IPS-18a (cell line): Measurements from ENCODE around the gene PLEKHJ1.
"Not testable (repeated sequence)": the region's sequence is repeated elsewhere in the genome, so short reads cannot be mapped to it uniquely, and the experiment has no call there.

Experiments
- H3K27ac ChIP-seq: one replicate; pipeline ENCODE4 v1.5.1; 2013; ENCODE audit warnings: low read length
- H3K27me3 ChIP-seq: one replicate; pipeline ENCODE4 v1.6.1; 2013; ENCODE audit warnings: mild to moderate bottlenecking, low read length; ENCODE audit not compliant: control insufficient read depth, insufficient read depth
- H3K36me3 ChIP-seq: one replicate; pipeline ENCODE4 v1.6.1; 2013; ENCODE audit warnings: low read depth, low read length; ENCODE audit not compliant: control insufficient read depth
- H3K4me1 ChIP-seq: one replicate; pipeline ENCODE4 v1.6.1; 2013; ENCODE audit warnings: low read depth, low read length; ENCODE audit not compliant: control insufficient read depth
- H3K4me3 ChIP-seq: one replicate; pipeline ENCODE4 v1.5.1; 2013; ENCODE audit warnings: low read length
- H3K9ac ChIP-seq: one replicate; pipeline ENCODE4 v1.6.1; 2013; ENCODE audit warnings: mild to moderate bottlenecking, low read length, moderate library complexity
- H3K9me3 ChIP-seq: one replicate; pipeline ENCODE4 v1.6.1; 2013; ENCODE audit warnings: low read depth, low read length; ENCODE audit not compliant: control insufficient read depth

Gene PLEKHJ1

DNA sequence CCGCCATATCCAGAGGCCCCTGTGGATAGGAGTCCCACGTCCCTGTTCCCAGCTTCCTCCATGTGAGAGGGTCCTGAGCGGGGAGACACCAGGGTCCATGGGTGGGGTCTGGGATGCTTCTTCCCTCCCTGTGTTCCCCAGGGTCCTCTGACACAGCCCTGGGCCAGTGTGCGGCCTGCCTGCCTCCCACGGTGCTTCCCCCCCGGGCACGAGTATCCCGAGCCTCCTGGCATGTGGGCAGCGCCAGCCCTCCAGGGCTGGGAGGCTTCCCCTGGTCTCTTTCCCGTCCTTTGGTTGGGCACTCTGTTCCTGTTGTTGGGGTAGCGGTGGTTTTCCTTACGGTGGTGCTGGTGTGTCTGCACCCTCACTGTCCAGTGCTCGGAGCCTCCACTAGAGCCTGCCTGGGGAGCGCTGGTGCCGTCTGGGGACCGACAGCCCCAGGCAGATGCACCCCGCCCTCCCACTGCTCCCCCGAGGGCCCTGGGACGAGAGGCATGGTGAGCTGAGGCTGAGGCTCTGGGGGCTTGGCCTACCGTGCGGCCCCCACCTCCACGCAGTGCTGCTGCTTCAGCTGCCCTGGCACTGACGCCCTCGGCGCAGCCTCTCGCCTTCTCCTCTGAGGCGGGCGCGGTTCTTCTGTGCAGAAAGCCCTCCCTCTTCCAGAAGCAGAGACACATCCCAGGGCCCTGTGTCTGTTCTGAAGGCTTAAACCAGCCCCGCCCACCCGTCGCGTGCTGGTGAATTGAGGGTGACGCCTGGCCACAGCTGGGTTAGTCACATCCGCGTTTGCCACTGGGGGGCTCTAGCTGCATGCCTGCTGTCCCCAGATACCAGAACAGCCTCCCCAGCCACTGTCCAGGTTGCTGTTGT, 27.9 kb downstream of the PLEKHJ1 start:
- Histone ChIP-seq H3K4me1 (no peaks in the 10 kb centered on the region), H3K27ac (no peak overlapping the region), H3K9ac (no peak overlapping the region), H3K9me3 (no peaks in the 10 kb centered on the region), H3K4me3 (no peak overlapping the region), H3K36me3 (peaks cover 15% of the 10 kb centered on the region), H3K27me3 (no peaks in the 10 kb centered on the region)

DNA sequence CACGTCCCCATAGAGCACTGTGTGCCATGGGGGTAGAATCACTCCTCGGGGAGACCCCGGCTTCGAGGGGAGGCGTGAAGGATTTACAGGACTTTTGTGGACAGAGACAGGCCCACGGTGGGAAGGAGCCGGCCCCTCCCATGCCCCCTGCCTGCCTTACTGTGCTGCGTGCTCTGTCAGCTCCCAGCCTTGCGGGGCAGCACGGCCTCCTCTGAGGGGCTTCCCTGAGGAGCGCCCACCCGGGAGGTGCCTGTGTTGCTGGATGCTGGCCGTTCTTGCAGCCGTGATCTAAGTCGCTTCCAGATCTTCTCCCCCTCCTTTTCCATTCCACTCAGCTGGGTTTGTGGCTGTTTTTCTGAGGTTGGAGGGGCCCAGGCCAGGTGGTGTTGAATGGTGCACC, 29.1 kb downstream of the PLEKHJ1 start:
- Histone ChIP-seq H3K27me3 (no peaks in the 10 kb centered on the region), H3K36me3 (peaks cover 14% of the 10 kb centered on the region), H3K4me1 (no peaks in the 10 kb centered on the region), H3K9ac (no peak overlapping the region), H3K27ac (no peak overlapping the region), H3K9me3 (no peaks in the 10 kb centered on the region), H3K4me3 (no peak overlapping the region)

DNA sequence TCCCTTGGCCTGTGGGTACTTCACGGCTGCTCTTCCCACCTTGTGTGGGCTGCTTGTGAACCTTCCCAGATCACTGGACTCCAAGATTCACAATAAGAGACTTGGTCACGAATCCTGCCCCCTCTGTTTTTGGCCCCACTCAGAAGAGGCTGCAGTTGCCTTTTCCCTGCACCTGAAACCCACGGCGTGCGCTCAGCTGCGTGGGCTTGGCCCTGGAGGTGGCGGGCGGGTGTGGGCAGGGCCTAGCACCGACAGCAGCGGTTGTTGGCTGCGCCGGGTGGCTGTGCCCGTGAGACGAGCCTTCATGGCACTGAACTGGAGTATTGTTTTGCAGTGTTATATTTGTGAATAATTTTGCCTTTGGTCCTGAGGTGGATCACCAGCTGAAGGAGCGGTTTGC, 33.8 kb downstream of the PLEKHJ1 start:
- no peaks in the 10 kb centered on the region for H3K4me1 ChIP-seq
- no peak overlapping the region for H3K27ac ChIP-seq
- no peaks in the 10 kb centered on the region for H3K9me3 ChIP-seq
- no peak overlapping the region for H3K4me3 ChIP-seq
- H3K9ac ChIP-seq, result no peak overlapping the region
- H3K36me3 ChIP-seq, result no peaks in the 10 kb centered on the region
- H3K27me3 ChIP-seq, result no peaks in the 10 kb centered on the region

DNA sequence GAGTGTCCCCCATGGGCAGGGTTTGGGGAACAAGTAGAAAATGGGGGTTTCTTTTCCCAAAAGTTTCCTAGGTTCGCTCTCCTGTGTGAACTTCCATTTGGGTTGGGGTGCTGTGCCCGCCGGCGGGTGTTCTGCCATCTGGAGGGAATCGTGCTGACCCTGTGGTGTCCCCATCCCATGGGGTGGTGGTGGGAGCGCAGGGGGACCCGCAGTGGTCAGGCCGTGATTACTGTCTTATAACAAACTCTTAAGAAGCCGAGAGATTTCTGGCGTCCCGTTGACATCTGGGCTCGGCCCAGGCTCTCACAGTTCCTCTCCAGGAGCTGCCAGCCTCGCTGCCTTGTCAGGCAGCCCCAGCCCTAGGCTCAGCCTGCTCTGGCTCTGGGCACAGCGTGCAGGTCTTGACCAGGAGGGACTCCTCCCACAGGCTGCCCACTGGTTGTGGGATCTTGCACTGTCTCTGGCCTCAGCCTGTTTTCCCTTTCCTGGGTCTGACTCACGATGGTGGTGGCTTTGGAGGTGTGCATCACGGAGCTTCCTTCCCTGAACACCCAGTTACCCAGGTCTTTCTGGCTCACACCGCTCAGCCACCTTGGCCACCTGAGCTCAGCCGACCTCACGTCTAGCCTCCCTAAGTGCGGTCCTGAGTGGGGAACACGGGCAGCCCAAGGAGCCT, 34.5 kb downstream of the PLEKHJ1 start:
- Histone ChIP-seq H3K4me3 (no peak overlapping the region), H3K4me1 (no peaks in the 10 kb centered on the region), H3K9me3 (no peaks in the 10 kb centered on the region), H3K36me3 (no peaks in the 10 kb centered on the region), H3K9ac (no peak overlapping the region), H3K27ac (no peak overlapping the region), H3K27me3 (no peaks in the 10 kb centered on the region)

DNA sequence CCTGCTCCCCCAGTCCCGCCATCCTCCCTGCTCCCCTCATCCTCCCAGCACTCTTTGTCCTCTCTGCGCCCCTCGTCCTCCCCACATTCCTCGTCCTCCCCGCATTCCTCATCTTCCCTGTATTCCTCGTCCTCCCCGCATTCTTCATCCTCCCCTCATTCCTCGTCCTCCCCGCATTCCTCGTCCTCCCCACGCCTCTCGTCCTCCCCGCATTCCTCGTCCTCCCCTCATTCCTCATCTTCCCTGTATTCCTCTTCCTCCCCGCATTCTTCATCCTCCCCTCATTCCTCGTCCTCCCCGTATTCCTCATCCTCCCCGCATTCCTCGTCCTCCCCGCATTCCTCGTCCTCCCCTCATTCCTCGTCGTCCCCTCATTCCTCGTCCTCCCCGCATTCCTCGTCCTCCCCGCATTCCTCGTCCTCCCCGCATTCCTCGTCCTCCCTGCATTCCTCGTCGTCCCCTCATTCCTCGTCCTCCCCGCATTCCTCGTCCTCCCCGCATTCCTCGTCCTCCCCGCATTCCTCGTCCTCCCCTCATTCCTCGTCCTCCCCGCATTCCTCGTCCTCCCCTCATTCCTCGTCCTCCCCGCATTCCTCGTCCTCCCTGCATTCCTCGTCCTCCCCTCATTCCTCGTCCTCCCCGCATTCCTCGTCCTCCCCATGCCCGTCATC, 35.4 kb downstream of the PLEKHJ1 start:
- H3K4me1 ChIP-seq, H3K4me3 ChIP-seq, H3K27ac ChIP-seq, H3K9ac ChIP-seq, H3K27me3 ChIP-seq, H3K36me3 ChIP-seq, H3K9me3 ChIP-seq: not testable (repeated sequence)

DNA sequence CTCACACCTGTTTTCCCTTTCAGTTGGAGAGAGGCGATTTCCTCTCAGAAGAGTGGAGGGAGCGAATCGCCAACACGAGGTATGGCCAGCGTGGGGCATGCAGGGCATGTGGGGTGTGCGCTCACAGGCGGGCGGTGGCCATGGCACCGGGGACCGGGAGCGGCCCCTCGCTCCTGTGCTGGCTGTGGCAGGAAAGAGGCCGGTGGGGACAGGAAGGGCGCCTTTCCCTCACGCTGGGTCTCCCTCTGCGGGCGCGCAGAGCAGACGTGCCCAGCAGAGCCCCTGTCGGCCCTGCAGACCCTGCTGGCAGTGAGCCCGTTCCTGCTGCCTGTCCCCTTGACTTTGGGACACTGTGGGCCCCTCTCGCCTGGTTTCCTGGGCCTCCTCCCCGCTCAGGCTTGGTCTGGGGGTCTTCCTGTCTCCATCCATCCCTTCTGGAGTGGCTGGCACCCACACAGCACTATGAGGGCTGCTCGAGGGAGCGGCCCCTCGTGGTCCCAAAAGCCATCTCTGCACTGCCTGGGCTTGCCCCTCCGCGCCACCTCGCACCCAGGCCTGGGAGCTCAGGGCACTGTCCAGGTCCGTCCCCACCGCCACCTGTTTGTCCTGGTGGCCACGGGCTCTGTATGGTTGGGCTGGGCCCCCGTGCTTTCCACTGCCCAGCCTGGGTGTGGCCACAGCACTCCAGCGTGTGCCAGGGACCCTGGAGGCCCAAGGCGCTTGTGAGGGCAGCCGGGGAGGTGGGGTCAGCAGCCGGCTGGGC, 36.1 kb downstream of the PLEKHJ1 start:
- no peaks in the 10 kb centered on the region for H3K27me3 ChIP-seq
- no peak overlapping the region for H3K4me3 ChIP-seq
- no peak overlapping the region for H3K9ac ChIP-seq
- H3K27ac ChIP-seq, result no peak overlapping the region
- no peaks in the 10 kb centered on the region for H3K36me3 ChIP-seq
- H3K4me1 ChIP-seq, result no peaks in the 10 kb centered on the region
- H3K9me3 ChIP-seq, result no peaks in the 10 kb centered on the region

DNA sequence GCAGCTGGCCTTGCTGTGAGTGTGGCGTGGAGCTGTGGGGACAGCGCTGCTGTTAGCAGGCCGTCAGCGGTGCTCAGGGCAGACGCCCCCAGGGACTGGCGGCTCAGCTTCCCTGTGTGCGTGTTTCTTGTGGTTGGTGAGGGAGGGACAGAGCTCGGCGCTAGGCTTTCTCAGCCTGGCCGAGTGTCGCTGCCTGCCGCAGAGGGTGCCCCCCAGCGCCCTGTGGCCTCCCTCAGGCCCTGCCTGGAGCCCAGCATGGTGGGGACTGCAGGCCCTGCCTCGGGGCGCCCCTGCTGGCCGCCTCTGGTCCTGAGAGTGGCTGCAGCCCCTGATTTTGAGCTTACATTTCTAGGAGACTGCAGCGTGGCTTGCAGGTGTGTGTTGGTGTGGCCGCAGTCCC, 36.9 kb downstream of the PLEKHJ1 start:
- no peaks in the 10 kb centered on the region for H3K27me3 ChIP-seq
- peaks cover 5% of the 10 kb centered on the region for H3K36me3 ChIP-seq
- no peak overlapping the region for H3K9ac ChIP-seq
- H3K4me1 ChIP-seq, result no peaks in the 10 kb centered on the region
- no peaks in the 10 kb centered on the region for H3K9me3 ChIP-seq
- H3K27ac ChIP-seq, result no peak overlapping the region
- no peak overlapping the region for H3K4me3 ChIP-seq

DNA sequence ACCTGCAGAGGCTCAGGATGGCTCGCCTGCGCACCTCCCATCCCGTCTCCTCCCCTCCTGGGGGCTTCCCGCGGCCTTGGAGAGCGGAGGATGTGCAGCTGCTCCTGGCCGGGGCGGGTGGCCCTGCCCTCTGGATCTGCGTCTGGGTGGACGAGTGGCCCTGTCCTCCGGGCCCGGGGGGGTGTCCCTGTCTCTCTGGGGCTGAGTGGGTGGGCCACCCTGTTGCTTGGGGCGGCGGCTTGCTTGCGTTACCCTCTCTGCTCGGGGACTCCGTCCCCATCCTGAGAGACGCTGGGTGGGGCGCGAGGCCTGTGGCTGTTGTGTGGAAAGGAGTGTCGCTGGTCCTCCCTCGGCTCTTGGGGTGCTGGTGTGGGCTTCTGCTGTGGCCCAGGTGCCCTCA, 37.8 kb downstream of the PLEKHJ1 start:
- H3K4me1 ChIP-seq, result no peaks in the 10 kb centered on the region
- H3K9ac ChIP-seq, result no peak overlapping the region
- H3K27me3 ChIP-seq, result no peaks in the 10 kb centered on the region
- peaks cover 11% of the 10 kb centered on the region for H3K36me3 ChIP-seq
- no peak overlapping the region for H3K4me3 ChIP-seq
- no peak overlapping the region for H3K27ac ChIP-seq
- no peaks in the 10 kb centered on the region for H3K9me3 ChIP-seq

DNA sequence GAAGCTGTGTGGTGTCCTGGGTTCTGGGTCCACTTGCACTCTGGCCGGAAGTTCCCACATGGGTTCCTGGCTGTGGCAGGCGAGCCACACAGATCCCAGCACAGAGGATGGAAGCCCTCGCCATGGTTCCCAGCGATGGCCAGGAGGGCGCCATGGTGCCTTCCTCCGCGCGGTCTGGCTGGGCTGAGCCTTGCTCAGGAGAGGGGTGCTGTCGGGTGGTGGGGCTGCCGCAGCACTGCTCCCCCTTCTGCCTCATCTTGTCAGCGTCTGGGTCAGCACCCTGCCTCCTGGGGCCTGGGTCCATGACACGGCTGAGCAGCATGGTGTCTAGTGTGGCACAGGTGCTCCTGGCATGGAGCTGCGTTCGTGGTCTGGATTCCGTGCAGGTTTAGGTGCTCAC, 38.9 kb downstream of the PLEKHJ1 start:
- H3K9me3 ChIP-seq, result no peaks in the 10 kb centered on the region
- H3K27ac ChIP-seq, result no peak overlapping the region
- H3K27me3 ChIP-seq, result no peaks in the 10 kb centered on the region
- H3K4me1 ChIP-seq, result no peaks in the 10 kb centered on the region
- no peak overlapping the region for H3K9ac ChIP-seq
- peaks cover 19% of the 10 kb centered on the region for H3K36me3 ChIP-seq
- no peak overlapping the region for H3K4me3 ChIP-seq

DNA sequence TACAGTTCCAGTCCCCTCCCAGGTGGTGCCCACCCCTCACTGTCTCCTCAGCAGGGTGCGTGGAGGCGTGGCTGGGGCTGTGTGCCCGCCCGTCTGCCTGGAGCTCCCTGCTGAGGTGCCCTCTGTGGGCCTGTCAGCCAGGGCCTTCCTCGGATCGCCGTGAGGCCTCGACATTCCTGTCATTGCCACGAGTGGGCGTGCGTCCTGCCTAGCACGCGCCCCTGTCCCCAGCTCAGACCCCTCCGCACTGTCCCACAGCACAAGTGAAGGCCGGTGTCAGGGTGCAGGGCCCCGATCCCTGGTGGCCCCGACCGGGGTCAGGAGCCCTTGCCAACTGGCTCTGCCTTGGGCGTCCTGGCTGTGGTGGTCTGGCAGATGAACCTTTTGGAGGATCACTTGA, 40.2 kb downstream of the PLEKHJ1 start:
- Histone ChIP-seq H3K36me3 (peaks cover 30% of the 10 kb centered on the region), H3K4me3 (no peak overlapping the region), H3K27me3 (no peaks in the 10 kb centered on the region), H3K9ac (no peak overlapping the region), H3K27ac (no peak overlapping the region), H3K9me3 (no peaks in the 10 kb centered on the region), H3K4me1 (no peaks in the 10 kb centered on the region)

DNA sequence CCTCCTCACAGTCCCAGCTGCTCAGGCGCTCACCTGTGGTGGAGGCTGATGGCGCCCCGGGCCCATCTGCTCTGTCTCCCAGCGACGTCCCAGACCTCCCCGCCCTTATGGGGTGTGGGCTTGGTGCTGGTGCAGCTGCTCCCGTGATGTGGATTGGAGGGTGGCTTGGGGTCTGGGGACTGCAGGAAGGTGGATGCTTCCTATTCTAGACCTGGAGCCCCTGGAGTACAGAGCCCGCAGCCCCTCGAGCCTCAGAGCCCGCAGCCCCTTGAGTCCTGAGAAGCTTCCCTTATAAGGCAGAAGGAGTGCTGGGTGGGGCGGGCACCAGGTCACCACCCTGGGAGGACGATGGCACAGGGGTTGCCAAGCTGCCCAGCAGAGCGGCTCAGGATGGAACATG, 40.8 kb downstream of the PLEKHJ1 start:
- peaks cover 35% of the 10 kb centered on the region for H3K36me3 ChIP-seq
- H3K27ac ChIP-seq, result no peak overlapping the region
- no peak overlapping the region for H3K9ac ChIP-seq
- no peaks in the 10 kb centered on the region for H3K4me1 ChIP-seq
- H3K9me3 ChIP-seq, result no peaks in the 10 kb centered on the region
- no peak overlapping the region for H3K4me3 ChIP-seq
- no peaks in the 10 kb centered on the region for H3K27me3 ChIP-seq
